GM12878 (cell line): ENCODE measurements around the gene FKBP2.

Experiments
- CHD2 ChIP-seq: IDR thresholded peaks from 2 replicates; pipeline ENCODE4 v1.6.1; 2011; ENCODE audit warnings: low read depth, low read length, improper control_type of control experiment, borderline replicate concordance
- HDAC6 ChIP-seq: fragments of 200-600 bp; sonication (generic); IDR thresholded peaks from one replicate; pipeline ENCODE4 v1.8.0; 2017; ENCODE audit warnings: antibody characterized with exemption; ENCODE audit not compliant: unreplicated experiment
- NRF1 ChIP-seq: conservative IDR thresholded peaks from 2 replicates; pipeline ENCODE4 v1.6.1; 2011; ENCODE audit warnings: mild to moderate bottlenecking, low read depth, low read length, improper control_type of control experiment
- SMARCA5 ChIP-seq: fragments of 450-650 bp; IDR thresholded peaks from 2 replicates; pipeline ENCODE4 v1.6.1; 2017; ENCODE audit warnings: mild to moderate bottlenecking
- TBL1XR1 ChIP-seq: IDR thresholded peaks from 2 replicates; pipeline ENCODE4 v1.6.1; 2012; ENCODE audit warnings: low read depth, low read length, improper control_type of control experiment

- TF ChIP-seq TBL1XR1 (no peak), NRF1 (no peak), HDAC6 (no peak), CHD2 (no peak), SMARCA5 (no peak)
These were observed 32.7 kb upstream of the FKBP2 start for GRCh38 chr11:64208086-64208795.
